Islet of Langerhans (tissue), 1 donor: ENCODE results near the gene SUMO2.
"Not testable (repeated sequence)": the region's sequence is repeated elsewhere in the genome, so short reads cannot be mapped to it uniquely, and the experiment has no call there.

Experiments
- FAIRE-seq: peaks from one replicate; lab custom pipeline; 2011; peaks lifted over from hg19 to GRCh38; lab: Jason Lieb, UNC

Gene SUMO2

GRCh38 chr17:75181608-75182318, 996 bp downstream of the SUMO2 start:
- no peak for FAIRE-seq

GRCh38 chr17:75181110-75181509, 1.6 kb downstream of the SUMO2 start:
- no peak for FAIRE-seq

- FAIRE-seq, result no peak
Measured at GRCh38 chr17:75178453-75178852, 4.3 kb downstream of the SUMO2 start.

- FAIRE-seq, result no peak
Measured at GRCh38 chr17:75176625-75177024, 6.1 kb downstream of the SUMO2 start.

GRCh38 chr17:75174996-75175395, 7.8 kb downstream of the SUMO2 start:
- no peak for FAIRE-seq

- no peak for FAIRE-seq
Measured at GRCh38 chr17:75173526-75173925, 9.2 kb downstream of the SUMO2 start.

- no peak for FAIRE-seq
Measured at GRCh38 chr17:75168998-75169397, 13.8 kb downstream of the SUMO2 start.

GRCh38 chr17:75164606-75165005, 18.2 kb downstream of the SUMO2 start:
- FAIRE-seq, result not testable (repeated sequence)

GRCh38 chr17:75163074-75163473, 19.7 kb downstream of the SUMO2 start:
- FAIRE-seq, result no peak

GRCh38 chr17:75160211-75160610, 22.5 kb downstream of the SUMO2 start:
- FAIRE-seq, result no peak

GRCh38 chr17:75159196-75160031, 23.3 kb downstream of the SUMO2 start:
- no peak for FAIRE-seq

GRCh38 chr17:75158480-75158879, 24.3 kb downstream of the SUMO2 start:
- not testable (repeated sequence) for FAIRE-seq

GRCh38 chr17:75155191-75155601, 27.6 kb downstream of the SUMO2 start:
- FAIRE-seq, result no peak

GRCh38 chr17:75154195-75155106, 28.3 kb downstream of the SUMO2 start, which contains the start of gene JPT1:
Gene JPT1 (minus strand): TSS chr17:75154512. CDS start chr17:75154397, 115 bp downstream.
- FAIRE-seq, result no peak

GRCh38 chr17:75153780-75154194, 29.0 kb downstream of the SUMO2 start:
- no peak for FAIRE-seq

- FAIRE-seq, result no peak
Measured at GRCh38 chr17:75152922-75153779, 29.6 kb downstream of the SUMO2 start.

- no peak for FAIRE-seq
Measured at GRCh38 chr17:75152523-75152921, 30.2 kb downstream of the SUMO2 start.

GRCh38 chr17:75151930-75152329, 30.8 kb downstream of the SUMO2 start:
- no peak for FAIRE-seq

GRCh38 chr17:75147878-75148546, 34.7 kb downstream of the SUMO2 start:
- FAIRE-seq, result no peak

GRCh38 chr17:75146592-75146991, 36.2 kb downstream of the SUMO2 start:
- FAIRE-seq, result no peak
